Mammary epithelial cell (primary cell): ENCODE data around the gene SDC3.

Source experiments
- EZH2 ChIP-seq: IDR thresholded peaks from 2 replicates; pipeline ENCODE4 v1.6.1; 2012; ENCODE audit warnings: low read length, inconsistent platforms, borderline replicate concordance
- TF ChIP-seq, protein P1 (sequence below), 2 donors: IDR thresholded peaks in 1 of 2; conservative IDR thresholded peaks in 1 of 2; 2 replicates each; pipeline ENCODE4 v1.5.1; 2011 to 2012; ENCODE audit warnings: inconsistent platforms in 2 of 2, low read length in 2 of 2, mild to moderate bottlenecking in 2 of 2, control low read depth in 1 of 2, low read depth in 1 of 2; ENCODE audit not compliant: insufficient read depth in 1 of 2; ENCODE audit errors: extremely low read depth in 1 of 2

GRCh38 chr1:30879126-30879786 is 29.3 kb downstream of the SDC3 start:
- TF ChIP-seq, protein P1, sequence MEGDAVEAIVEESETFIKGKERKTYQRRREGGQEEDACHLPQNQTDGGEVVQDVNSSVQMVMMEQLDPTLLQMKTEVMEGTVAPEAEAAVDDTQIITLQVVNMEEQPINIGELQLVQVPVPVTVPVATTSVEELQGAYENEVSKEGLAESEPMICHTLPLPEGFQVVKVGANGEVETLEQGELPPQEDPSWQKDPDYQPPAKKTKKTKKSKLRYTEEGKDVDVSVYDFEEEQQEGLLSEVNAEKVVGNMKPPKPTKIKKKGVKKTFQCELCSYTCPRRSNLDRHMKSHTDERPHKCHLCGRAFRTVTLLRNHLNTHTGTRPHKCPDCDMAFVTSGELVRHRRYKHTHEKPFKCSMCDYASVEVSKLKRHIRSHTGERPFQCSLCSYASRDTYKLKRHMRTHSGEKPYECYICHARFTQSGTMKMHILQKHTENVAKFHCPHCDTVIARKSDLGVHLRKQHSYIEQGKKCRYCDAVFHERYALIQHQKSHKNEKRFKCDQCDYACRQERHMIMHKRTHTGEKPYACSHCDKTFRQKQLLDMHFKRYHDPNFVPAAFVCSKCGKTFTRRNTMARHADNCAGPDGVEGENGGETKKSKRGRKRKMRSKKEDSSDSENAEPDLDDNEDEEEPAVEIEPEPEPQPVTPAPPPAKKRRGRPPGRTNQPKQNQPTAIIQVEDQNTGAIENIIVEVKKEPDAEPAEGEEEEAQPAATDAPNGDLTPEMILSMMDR (conservative IDR thresholded peaks at IDR 0.05 in 1 of 2, IDR thresholded peaks at IDR 0.05 in 1 of 2; ENCODE audit: extremely low read depth in 1 of 2, insufficient read depth in 1 of 2, low read depth in 1 of 2, low read length in 2 of 2), result no peak
- TF ChIP-seq EZH2, result no peak
